Measurements from ENCODE around the gene HDAC4.

DNA sequence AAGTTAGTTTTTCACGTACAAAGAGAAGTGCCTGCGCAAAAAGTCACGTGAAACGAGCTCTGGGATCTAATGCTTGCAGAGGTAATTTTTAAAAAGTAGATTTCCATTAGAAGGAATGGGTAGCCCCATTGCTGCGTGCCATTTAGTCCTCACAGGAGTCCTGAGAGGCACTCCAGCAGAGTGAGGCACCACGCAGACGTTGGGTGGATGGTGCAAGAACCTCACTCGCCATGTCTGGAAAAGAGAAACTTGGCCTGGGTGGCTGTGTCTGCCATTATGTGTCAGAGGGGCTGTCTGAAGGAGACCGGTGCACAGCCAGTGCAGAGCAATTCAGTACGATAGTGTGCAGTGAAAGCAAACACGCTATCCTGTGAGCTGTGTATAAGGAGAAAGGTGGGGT, 1.8 kb upstream of the HDAC4 start:
- TF ChIP-seq, protein P1, sequence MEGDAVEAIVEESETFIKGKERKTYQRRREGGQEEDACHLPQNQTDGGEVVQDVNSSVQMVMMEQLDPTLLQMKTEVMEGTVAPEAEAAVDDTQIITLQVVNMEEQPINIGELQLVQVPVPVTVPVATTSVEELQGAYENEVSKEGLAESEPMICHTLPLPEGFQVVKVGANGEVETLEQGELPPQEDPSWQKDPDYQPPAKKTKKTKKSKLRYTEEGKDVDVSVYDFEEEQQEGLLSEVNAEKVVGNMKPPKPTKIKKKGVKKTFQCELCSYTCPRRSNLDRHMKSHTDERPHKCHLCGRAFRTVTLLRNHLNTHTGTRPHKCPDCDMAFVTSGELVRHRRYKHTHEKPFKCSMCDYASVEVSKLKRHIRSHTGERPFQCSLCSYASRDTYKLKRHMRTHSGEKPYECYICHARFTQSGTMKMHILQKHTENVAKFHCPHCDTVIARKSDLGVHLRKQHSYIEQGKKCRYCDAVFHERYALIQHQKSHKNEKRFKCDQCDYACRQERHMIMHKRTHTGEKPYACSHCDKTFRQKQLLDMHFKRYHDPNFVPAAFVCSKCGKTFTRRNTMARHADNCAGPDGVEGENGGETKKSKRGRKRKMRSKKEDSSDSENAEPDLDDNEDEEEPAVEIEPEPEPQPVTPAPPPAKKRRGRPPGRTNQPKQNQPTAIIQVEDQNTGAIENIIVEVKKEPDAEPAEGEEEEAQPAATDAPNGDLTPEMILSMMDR (conservative IDR thresholded peaks at IDR 0.05; ENCODE audit: low read depth, low read length), result no peak
- TF ChIP-seq POLR2A (IDR thresholded peaks at IDR 0.05; ENCODE audit: low read depth, low read length), result no peak
- TF ChIP-seq RFX5 (IDR thresholded peaks at IDR 0.05; ENCODE audit: low read depth, low read length), result no peak
- TF ChIP-seq CHD1 (IDR thresholded peaks at IDR 0.05; ENCODE audit: low read depth, low read length), result no peak
- no peak for TF ChIP-seq RCOR1 (IDR thresholded peaks at IDR 0.05; ENCODE audit: insufficient replicate concordance, low read length)

All from IMR-90 (cell line).